Stimulated activated CD8-positive, alpha-beta memory T cell treated with anti-CD3 and anti-CD28 coated beads, Interleukin-7, amount 100 ng/mL, for 1 hour (primary cell): Measurements from ENCODE around the gene ECSCR.
"Not testable (repeated sequence)": the region's sequence is repeated elsewhere in the genome, so short reads cannot be mapped to it uniquely, and the experiment has no call there.

Source experiments
- DNase-seq, 2 donors: peaks; one replicate each; pipeline ENCODE4 v3.0.0-alpha.2; 2020; ENCODE audit warnings: low read depth in 2 of 2

The ECSCR gene

DNA sequence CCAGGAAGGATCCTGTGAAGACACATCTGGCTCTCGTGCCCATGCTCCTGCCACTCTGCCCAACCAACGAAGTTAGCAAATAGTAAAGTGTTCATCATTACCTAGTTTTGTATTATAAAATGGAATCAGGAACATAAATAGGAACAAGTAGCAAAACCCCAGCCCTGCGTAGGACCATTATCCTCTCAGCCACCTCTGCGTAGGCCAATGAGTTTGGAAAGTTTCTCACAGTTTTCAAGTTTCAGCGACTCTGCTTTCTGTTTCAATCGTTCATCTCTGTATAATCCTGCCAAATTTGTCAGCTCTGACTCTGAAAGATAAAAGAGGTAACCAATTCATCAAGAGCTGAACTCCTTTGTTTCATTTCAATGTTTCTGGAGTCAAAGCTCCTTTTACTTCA, 48.6 kb downstream of the ECSCR start:
- no peak for DNase-seq

DNA sequence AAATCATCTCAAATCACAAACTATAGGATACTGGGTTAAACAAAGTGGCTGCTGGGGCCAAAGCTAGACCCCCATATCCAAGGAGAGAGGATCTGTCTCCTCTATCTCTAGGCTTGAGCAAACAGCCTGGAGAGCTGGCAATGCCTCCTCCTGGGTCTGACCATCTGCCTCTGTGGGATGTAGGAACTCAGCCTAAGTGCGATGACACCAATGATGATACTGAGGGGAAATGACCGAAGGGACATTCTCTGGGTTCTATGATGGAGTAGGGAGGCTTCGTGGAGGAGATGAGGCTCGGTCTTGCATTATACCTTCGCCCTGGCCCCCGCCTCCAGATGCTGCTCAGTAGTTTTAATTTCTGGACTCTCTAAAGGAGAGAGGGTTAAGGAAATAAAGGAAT, 49.4 kb downstream of the ECSCR start:
- DNase-seq: no peak

DNA sequence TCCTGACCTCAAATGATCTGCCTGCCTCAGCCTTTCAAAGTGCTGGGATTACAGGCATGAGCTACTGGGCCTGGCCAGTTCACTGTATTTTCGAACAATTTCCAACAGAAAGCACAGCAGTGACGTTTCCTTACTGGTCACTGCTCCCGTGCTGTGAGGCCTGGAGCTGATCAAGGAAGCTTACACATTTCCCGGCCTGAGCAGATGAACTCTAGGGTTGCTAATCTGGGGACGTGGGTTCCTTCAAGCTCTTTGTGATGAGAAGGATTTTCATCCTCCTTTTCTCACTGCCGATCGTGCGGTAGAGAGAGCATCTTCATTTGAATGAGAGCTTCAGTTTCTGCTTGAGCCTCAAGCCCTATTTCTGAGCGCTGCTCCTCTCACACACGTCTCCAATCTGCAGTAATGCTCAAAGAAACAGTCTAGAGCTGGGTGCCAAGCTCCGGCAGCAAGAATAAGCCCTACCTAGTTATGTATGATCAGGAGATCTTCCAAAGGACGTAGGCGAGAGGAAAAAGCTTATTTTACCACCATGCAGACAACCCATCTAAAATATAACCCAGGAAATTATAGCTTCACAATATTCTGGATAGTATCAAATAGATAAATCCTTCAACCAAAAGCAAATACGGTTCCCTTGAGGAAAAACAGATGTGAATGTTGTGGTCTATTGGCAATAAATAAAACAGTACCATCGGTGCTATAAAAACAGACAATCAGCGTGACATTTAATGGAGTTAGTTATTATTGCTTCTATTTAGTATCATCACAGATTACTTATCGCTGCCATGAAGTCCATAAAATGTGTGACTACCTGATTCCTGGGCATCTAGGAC, 51.3 kb downstream of the ECSCR start:
- DNase-seq: no peak

DNA sequence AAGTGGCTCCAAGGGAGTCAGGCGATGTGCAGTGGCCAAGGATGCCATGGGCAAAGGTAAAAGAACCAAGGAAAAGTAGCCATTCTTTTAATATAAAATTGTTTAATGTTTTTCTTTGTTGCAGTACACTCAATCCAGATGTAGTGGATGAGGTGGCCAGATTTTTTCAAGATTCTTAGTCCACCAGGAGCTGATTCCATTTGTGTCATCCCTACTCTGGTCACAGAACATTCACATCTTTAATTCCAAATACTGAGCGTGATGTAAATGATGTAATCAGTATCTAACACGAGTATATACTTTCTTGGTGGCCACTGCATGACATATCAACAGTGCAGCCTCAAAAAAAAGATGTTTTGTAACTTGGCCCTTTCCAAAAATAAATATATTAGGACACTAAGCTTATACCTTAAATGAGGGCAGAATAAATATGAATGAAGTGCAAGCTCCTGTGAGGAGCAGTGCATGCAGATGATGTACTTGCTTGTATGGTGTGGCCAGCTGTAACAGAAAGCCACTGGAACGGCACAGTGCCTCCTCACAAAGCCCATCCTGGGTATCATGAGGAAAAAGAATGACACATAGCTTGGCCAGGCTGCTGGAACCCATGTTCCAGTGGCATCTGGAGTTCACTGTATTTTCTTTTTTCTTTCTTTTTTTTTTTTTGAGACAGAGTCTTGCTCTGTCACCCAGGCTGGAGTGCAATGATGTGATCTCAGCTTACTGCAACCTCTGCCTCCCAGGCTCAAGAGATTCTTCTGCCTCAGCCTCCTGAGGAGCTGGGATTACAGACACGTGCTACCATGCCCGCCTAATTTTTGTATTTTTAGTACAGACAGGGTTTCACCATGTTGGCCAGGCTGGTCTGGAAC, 52.2 kb downstream of the ECSCR start:
- no peak for DNase-seq

DNA sequence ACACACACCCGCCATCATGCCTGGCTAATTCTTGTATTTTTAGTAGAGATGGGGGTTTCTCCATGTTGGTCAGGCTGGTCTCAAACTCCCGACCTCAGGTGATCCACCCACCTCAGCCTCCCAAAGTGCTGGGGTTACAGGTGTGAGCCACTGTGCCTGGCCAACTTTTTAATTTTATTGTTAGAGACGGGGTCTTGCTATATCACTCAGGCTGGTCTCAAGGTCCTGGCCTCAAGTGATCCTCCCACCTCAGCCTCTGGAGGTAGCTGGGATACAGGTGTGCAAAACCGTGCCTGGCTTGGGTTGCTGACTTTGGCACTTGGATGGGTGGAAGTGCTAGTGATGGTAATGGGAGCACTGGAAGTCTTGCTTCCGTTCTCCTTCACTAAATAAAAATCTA, 53.4 kb downstream of the ECSCR start:
- not testable (repeated sequence) for DNase-seq

DNA sequence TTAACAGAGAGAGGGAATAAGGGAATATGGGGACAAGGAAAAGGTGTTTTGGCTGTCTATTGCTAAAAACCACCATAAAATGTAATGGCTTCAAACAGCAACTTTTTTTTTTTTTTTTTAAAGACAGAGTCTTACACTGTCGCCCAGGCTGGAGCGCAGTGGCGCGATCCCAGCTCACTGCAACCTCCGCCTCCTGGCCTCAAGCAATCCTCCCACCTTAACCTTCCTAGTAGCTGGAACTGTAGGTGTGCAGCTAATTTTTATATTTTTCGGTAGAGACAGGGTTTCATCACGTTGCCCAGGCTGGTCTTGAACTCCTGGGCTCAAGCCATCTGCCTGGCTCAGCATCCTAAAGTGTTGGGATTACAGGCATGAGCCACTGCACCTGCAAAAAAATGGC, 54.4 kb downstream of the ECSCR start:
- no peak for DNase-seq

DNA sequence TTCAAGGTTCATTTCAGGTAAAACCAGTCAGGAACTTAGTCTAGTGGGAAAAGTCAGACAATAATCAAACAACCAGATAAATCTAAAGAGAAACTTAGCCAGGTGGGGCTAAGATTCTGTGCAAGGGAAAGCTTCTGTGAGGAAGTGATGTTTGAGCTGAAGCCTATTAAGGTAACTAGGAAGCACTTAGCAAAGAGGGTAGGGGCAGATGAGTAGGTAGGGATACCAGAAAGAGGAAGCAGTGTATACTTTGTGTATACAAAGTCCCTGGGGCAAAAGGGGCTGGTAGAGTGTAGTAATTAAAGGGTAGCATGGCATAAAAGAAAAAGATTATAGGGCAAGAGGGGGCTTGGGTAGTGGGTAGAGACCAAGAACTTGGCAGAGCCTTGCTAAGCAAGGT, 55.0 kb downstream of the ECSCR start:
- DNase-seq: no peak

DNA sequence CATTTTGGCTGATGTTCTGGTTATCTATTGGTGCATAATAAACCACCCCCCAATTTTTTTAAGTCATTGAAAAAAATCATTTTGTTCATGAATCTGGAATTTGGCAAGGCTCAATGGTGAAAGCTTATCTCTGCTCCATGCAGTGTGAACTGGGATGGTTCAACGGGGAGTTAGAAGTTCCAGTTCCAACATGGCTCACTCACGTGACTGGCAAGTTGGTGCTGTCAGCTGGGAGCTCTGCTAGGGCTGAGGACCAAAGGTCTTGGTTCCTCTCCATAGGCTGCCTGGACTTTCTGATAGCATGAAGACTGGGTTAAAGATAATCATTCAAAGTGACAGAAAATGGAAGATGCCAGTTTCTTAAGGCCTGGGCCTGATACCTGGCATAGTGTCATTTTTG, 55.6 kb downstream of the ECSCR start:
- DNase-seq: no peak

DNA sequence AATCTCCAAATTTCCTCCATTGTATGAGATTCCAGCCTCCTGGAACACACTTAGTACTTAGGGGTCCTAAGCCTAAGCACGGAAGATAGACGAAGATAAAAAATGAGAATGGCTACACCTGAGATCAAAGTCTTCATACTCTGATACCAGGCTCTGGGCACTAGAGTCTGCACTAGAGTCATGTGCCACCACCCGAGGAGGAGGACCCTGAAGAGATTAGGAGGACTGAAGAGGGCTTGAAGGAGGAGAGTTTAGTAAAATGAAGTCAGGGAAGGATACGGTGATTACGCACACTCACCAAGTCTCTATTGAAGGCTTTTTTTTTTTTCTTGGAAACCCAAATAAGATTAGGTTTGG, 58.1 kb downstream of the ECSCR start:
- DNase-seq: no peak

DNA sequence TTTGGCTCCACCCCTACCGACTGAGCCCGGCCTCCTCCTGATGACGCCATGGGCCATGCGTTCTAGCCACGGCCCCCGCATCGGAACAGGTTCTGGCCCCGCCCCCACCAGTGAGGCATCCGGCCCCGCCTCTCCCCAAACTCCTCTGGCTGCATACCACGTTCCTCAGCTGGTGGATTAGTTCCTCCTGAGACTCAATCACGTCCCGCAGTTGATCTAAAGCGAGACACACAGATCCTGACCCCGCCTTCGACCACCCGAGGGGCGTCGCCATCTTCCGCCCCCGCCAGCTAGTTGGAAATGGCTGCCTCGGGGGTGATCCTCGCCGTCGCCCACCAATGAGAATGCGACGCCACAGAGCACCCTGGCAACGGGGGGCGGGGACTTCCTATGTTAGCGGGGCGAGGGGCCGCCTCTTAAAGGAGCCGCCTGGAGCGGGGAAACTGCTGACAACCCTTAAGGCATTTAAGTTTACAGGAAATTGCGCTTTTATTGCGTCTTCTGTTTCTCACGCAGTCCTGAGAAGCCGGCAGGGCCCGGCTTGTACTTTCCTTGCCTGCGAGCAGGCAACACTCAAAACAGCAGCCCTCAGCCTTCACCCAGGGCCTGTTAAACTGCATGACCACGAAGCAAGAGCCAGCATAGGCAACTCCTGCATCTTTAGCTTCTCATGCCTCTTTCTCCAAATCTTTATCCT, 58.6 kb downstream of the ECSCR start, which contains the start of gene SPATA24:
Gene SPATA24 (minus strand): TSS at position 303 of the 697 bp plus-strand sequence. CDS start 29 bp downstream, at position 274.
- DNase-seq: peak; percentile 89 to 96

DNA sequence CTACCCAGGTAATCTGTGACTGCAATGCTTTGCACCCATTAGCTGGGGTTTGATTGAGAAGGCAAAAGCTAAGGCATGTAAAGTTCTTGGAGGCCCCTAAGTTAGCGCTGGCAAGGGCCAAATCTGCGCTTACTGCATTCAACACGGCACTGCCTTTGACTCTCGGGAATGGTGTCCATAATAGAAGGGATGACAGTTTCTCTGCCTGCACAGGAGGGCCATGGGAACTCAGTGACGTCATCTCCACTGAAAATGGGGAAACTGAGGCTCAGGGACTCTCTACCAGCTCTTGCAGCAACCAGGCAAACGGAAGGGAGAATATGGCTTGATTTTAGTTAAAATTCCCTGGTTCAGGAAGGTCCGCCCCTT, 59.1 kb downstream of the ECSCR start:
- no peak for DNase-seq

DNA sequence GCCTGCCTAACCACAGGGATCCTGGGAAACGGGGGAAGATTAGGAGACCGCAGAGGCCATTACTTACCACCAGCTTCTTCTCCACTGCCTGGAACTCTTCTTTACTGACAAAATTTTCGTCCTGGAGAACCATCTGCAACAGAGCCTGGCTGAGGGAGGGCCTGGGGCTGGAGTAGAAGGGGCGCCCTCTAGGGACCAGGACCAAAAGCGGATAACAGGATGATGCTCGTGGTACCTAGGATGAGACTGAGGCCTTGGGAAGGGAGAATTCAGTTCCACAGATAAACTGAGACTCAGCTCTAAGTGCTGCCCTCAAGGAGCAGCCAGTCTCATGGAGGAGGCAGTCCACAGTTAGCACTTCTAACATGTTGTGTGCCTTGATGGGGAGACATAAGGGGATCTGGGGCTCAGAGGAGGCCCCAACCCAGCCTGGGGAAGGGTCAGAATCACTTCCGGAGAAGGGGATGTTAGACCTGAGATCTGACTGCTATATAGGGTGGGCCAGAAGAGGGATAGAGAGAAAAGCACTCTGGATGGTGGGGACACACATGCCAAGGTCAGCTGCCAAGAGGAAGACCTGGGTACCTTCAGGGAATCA, 59.9 kb downstream of the ECSCR start:
- DNase-seq: no peak

DNA sequence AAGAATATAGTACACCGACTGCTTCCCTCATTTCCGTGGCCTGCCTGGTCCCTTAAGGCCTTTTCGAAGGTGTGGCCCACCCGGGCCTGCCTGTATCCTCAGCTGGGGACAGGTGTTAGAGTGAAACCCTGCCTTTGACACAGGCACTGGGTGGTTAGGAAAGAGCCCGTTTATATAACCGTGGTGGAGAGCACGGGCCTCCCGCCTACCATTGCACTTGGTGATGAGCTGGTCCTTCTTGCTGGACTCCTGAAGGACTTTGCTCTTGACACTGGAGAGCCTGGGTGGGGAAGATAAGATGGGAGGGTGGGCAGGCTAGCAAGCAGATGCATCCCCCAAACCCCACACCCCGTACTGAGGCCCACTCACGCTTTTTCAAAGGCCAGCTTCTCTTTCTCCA, 61.0 kb downstream of the ECSCR start:
- no peak for DNase-seq

DNA sequence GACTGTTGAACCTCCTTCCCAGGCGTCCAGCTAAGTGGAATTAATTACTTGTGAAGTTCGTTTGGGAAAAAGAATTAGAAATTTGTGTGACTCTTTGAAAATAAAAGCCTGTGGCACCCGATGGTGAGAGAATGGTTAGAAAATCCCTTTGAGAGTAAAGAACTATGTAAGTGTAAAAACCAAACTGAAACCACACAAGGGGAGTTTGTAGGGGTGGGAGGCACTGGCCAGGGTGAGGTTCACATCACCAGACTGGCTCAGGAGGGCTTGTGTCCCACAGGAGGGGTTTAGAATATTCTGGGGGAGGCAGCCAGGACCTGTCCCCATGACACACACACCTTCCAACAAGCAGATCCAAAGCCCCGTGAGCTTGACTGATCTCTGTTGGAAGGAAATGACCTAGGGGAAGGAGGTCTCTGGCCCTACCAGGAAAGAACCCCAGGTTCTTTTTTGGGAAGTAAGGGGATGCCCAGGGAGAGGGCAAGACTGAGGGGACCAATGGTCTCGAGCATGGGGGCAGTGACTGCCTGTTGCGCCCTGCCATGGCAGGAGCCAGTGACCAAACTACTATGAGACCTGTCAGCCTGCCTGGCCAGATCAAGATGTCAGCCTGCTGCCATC, 62.9 kb downstream of the ECSCR start:
- DNase-seq: no peak
